ENCODE data around the gene CEP131.

DNA sequence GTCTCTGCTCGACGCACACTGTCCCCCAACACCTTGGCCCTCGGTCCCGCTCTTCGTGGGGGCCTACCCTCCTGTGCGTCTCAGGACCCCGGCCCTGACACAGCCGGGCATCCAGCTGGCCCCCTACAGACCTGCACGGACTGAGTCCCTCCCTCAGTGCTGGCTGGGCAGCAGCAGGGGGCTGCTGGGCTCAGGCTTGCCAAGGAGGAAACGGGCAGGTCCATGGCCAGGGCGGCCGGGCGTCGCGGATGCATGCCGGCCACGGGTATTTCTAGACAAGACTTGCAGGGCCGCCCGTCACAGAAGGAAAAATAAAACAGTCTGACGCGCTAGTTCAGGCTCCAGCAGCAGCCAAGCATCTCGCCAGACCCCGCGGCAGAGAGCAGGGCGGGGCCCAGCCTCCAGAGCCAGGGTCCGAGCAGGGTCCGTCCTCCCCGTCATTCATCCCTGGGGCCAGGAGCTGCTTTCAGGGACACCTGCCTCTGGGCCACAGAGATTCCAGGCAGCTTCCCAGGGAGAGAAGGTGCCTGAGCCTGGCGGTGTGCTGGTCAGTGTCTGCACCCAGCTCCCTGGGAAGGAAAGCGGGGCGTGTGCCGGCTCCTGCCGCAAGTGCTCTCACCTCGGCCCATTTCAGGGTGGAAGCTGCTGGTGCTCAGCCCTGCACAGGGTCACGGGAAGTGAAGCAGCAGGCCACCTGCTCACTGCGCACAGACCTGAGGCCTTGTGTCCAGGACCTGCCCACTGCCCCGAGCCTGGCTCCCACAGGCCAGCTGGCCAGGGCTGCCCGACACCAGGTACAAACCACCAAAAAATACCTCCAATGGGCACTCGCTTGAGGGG is 64.7 kb downstream of the CEP131 start:
- TF ChIP-seq SMC3 (IDR thresholded peaks at IDR 0.05; ENCODE audit: low read depth, low read length) (no peak), CTCF (conservative IDR thresholded peaks at IDR 0.05; ENCODE audit: low read depth, low read length) (no peak), RFX5 (IDR thresholded peaks at IDR 0.05; ENCODE audit: low read depth, low read length) (no peak), RAD21 (IDR thresholded peaks at IDR 0.05; ENCODE audit: low read length) (no peak), MXI1 (IDR thresholded peaks at IDR 0.05; ENCODE audit: borderline replicate concordance, low read depth, low read length) (no peak)

Measured in IMR-90 (cell line).